Stimulated activated naive CD4-positive, alpha-beta T cell (primary cell): Measurements from ENCODE around the gene TSPAN15.
"Not testable (repeated sequence)": the region's sequence is repeated elsewhere in the genome, so short reads cannot be mapped to it uniquely, and the experiment has no call there.

Experiments
- DNase-seq, 6 experiments: peaks; one replicate each; lab custom pipeline; 2025; lab: John Stamatoyannopoulos, UW

Gene TSPAN15

GRCh38 chr10:69488149-69488844 is 37.0 kb downstream of the TSPAN15 start:
- DNase-seq: not testable (repeated sequence)

GRCh38 chr10:69488856-69489255 is 37.6 kb downstream of the TSPAN15 start:
- DNase-seq: not testable (repeated sequence)

DNA sequence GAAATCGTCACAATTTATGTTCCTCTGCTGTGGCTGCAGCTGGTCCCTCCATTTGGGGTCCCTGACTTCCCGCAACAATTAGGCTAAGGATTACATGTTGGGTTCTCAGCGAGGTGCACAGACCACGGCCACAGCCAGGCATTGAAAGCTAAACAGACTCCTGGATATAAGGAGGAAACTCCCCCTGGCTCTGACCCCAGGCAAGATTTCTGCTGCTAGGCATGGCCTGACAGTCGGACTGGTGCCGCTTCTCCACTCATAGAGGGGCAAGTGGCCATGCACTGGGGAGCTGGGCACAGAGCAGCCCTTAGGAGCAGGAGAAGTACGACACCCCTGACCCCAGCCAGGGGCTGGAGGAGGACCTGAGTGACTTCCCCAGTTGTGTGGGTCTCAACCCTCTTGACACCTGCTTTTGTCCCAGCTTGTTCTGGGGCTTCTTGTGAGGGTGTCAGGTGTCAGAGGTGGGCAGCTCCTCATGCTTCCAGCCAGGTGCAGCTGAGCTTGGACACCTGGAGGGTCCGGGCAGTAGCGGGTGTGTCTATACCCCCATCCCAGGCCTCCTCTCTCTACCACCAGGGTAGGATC is 38.3 kb downstream of the TSPAN15 start:
- DNase-seq: no peak

- DNase-seq: no peak
Observed at GRCh38 chr10:69490876-69491275, 39.6 kb downstream of the TSPAN15 start.

- no peak for DNase-seq
Observed at GRCh38 chr10:69491611-69492010, 40.3 kb downstream of the TSPAN15 start.

- no peak for DNase-seq
Observed at GRCh38 chr10:69492091-69492745, 41.0 kb downstream of the TSPAN15 start.

DNA sequence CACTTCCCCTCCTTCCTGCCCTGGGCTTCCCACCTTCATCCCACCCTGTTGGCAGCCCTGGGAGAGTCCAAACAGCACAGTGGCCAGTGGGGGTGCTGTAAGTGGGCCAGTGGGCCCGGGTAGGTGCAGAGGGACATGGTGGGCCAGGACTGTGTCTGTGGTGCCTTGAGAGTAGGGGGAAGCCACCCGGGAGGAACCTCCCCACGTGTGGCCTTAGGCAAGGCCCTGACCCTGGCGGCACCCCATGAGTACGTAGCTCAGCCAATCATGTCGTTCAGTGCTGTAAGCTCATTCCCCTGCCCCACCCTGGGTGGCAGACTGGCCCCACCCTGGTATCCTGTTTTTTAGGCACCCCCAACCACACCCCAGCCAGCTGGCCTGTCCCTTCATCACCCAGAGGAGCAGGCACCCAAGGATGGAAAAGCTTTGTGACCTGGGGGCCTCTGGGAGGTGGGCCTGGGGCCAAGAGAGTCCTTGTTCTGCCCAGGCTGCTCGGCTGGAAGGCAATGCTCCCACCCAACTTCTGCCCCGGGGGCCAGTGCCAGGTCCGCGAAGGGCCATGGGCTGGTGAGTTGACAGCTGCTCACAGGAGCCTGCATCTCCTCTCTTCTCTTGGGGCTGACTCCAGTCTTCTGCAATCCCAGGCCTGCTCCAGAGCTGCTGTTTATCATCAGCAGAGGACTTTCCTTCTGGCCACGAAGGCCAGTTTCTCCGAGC is 41.6 kb downstream of the TSPAN15 start:
- no peak for DNase-seq

GRCh38 chr10:69494626-69495558 is 43.6 kb downstream of the TSPAN15 start:
- DNase-seq: no peak

DNA sequence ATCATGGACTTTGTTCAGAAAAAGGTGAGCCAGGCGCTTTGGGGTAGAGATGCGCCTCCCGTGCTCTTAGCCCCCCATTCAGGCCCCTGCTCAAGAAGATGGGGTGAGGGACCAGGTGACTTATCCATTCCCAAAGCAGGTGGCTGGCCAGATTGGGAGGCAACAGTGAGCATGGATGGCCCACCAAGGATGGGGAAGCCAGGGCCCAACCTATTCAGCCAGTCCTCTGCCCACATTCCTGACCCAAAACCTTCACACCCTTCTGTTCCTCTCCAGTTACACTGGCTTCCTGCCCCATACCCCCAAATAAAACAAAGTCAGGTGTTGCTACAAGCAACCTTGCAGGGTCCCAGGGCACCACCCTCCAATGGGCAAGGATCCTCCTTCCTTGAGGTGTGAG is 44.4 kb downstream of the TSPAN15 start:
- DNase-seq: no peak

DNA sequence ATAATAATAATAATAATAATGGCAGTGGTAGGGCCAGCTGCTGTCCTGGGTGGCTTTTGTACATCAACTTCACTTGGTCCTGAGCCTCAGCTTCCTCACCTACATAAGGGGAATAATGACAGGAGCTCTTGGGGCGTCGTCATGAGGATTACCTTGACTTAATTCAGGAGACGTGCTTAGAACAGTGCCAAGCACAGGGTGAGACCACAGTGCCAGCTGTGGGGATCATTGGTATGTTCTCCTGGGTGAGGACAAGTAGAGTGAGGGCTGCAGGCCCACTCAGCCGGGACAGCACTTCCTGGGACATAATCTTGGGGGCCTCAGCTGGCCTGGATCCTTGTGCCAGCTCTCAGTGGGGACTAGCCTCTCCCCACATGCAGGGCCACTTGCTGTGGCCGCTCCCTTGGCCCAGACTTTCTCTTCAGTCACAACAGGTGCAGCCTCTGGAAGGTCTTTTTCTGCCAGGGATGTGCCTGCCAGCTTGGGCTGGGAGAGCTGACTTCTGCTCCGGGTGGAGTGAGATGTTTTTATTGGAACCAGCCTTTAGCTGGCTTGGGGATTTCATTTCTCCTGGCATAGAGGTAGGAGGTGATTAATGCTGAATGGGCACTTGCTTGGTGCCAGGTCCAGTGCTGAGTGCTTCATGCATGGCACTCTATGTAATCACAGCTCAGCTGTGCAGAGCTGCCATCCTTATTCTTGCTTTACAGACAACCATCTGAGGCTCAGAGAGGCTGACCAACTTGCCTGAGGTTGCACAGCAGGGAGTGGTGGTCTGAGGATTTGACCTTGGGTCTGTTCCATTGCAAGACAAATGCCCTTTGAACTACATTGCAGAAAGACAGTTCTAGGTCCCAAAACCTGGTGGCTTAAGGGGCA is 45.3 kb downstream of the TSPAN15 start:
- no peak for DNase-seq

- no peak for DNase-seq
Observed at GRCh38 chr10:69497231-69497561, 45.9 kb downstream of the TSPAN15 start.

- DNase-seq: no peak
Observed at GRCh38 chr10:69497611-69498390, 46.5 kb downstream of the TSPAN15 start.

GRCh38 chr10:69498711-69499471 is 47.6 kb downstream of the TSPAN15 start:
- no peak for DNase-seq

DNA sequence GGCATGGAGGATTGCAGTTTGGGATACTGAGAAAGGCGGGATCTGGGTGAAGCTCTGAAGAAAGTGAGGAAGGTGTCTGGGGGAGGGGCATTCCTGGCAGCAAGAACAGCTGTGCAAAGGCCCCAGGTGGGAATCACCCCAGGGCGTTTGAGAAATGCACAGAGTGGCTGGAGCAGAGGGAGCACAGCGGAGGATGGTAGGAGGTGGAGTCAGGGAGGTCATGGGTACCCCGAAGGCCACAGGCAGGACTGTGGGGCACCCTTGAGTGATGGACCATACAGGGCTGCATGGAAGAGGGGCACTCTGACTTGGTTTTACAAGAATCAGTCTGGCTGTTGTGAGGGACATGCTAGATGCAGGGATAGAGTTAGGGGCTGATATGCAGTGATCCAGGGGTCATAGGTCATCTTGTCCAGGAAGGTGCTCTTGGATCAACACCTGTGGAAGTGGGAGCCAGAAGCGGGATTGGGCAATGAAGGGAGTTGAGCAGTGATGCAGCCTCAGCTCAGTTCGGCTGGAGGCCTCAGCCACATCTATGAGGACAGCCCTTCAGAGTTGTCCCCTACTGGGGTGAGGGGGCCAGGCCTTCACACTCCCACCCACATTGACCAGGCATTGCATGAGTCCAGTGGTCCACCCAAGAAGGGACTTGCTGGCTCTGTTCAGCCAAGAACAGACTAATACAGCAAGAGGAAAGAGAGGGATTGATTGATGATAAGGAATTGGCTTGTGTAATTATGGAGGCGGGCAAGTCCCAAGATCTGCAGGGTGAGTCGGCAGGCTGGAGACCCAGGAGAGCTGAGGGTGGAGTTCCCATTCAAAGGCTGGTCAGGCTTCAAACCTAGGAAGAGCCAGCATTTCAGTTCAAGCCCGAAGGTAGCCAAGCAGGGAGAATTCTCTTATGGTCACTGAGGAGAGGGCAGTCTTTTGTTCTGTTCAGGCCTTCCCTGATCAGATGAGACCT is 48.7 kb downstream of the TSPAN15 start:
- no peak for DNase-seq

DNA sequence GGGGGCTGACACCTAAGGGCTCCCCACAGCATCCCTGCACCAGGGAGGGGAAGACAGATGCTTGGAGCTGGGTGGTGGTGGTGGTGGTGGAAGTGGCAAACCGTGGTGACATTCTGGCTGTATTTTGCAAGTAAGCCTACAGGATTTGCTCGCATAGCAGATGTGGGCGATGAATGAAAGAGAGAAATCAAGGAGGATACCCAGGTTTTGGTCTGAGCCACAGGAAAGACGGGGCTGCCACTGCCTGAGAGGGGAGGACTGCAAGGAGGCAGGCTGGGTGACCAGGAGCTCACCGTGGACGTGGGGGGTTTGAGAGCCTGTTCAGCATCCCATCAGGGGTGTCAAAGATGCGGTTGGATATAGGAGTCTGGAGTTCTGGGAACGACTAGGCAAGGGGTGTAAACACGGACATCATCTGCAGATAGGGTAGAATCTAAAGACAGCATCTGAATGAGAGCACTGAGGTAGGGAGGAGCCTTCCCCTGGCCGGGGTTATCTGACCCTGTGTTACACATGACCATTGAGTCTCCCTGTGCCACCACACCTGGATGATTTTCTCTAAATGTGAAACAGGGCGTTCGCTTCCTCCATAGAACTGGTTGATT is 49.7 kb downstream of the TSPAN15 start:
- DNase-seq: no peak

GRCh38 chr10:69501657-69502056 is 50.4 kb downstream of the TSPAN15 start:
- DNase-seq: no peak

DNA sequence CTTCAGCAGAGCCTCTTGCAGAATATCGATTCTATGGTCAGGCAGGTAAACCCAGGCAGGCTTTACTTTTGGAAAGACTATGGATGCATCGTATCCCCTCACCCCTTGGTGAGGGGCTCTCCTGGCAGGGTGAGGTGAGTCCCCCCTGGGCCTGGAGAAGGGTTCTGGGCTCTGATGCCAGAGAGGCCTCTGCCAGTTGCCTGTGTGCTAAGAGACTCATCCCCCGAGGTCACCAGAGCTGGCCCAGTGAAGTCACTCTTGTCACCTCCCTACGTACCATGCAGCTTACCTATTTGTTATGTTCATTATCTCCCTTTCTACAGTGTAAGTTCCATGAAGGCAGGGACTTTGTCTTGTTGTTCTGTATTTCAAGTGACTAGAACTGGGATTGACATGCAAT is 51.3 kb downstream of the TSPAN15 start:
- DNase-seq: no peak
